ENCODE measurements around the gene AFG1L.

DNA sequence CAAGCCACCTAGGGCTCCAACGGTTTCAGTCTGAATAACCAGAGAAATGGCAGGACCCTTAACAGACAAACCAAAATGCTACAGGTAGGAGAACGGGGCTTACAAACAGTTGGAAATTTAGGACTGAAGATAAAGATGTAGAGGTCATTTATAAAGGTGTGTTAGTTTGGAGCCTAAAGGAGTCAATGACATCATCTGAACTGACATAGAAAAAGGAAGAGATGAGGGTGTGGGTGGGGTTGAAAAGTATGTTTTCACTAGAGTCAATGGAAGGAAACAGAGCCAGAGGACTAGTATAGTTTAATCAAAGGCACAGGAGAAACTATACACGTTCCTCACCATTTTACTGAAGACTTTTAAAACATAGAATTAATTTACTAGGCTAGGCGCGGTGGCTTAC lies 194.8 kb downstream of the AFG1L start:
- TF ChIP-seq POLR2AphosphoS5 (IDR thresholded peaks at IDR 0.05) (no peak), POLR2A (IDR thresholded peaks at IDR 0.05) (no peak)

All from prostate gland (tissue), 1 donor.